GM11168 (cell line): ENCODE data around the gene SLCO3A1.
"Not testable (repeated sequence)": the region's sequence is repeated elsewhere in the genome, so short reads cannot be mapped to it uniquely, and the experiment has no call there.

ENCODE experiments used
- in situ Hi-C: fragments of 300-500 bp; cut with MboI; formaldehyde crosslinking; loops from one replicate; pipeline ENCODE4 v1.12.0; 2022; ENCODE audit warnings: low sequenced_read_pairs; ENCODE audit not compliant: unreplicated experiment

SLCO3A1 gene

DNA sequence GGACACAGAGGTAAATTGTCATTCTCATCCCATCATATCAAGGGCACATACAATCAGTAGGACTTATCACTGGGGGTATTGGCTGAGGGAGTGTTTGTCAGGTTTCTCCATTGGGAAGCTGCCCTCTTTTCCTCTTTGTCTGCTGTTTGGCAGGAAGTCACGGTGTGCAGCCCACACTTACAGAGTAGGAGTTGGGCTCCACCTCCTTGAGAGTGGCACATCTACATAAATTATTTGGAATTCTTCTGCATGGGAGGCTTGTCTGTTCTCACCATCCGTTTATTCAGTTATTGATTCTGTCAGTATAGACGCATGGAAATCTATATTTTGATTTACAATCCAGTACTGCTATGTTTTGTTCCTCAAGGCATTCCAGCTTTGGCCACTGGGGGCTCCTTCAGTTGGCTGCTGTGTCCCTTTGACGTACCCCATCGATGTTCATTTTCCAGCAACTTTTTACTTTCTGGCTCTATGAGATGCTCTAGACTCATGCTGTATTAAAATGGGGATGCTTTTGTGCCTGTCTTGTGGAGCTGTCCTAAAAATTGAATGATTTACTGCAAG lies 200.3 kb downstream of the SLCO3A1 start:
- in situ Hi-C loops: no loop called here

DNA sequence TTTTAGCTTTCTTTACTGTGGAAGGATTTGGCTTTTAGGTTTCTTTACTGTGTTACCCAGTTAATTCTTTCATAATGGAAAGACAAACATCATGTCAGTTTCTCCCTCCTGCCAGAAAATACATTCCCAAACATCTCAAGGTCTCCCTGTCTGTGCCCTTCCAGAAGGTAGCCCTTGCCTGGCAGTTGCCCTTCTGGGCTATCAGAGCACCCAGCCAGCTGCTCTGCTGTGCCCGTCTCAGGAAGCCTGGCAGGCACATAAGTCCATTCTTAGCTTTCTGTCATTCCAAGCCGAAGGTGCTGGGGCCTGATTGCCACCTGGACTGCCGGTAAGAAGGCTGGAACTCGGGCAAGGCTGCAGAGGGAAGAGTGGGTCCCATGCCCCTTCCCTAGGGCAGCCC lies 203.4 kb downstream of the SLCO3A1 start:
- in situ Hi-C loops: no loop called here

DNA sequence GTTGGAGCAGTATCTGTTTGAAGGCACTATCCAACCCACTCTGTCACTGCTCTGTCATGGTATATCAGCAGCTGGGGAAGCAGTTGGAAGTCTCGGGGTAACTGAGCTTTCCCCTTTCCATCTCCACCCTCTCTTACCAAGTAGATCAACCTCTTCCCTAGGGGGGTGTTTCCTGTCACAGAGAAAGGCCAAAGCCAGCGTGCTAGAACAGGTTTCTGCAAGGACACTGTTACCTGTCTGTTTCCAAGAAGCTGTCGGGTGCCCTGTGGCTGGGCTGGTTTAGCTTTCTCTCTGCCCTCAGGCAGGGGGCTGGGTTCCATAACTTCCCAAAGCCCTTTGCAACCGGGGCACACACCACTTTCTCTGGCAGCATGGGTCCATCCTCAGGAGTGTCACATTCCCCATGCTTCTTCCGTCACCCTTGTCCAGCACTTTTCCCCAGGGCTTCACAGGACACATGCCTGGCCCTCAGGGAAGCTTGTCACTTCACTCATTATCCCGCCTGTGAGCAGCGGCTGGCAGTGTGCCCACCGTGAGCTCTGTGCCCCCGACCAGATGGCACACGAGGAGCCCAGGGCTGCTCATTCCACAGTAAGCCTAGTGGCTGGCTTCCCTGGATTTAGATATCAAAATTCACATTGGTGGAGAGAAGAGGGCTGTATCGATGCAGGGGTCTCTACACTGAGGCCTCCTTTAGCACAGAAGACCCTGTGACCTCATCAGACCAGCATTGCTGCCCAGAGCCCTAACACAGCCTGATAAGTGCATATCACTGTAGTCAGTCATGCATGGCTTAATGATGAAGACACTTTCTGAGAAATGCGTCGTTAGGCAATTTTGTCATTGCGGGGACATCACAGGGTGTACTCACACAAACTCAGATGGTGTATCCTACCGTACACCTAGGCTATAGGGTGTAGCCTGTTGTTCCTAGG lies 205.8 kb downstream of the SLCO3A1 start:
- in situ Hi-C loops: no loop called here

DNA sequence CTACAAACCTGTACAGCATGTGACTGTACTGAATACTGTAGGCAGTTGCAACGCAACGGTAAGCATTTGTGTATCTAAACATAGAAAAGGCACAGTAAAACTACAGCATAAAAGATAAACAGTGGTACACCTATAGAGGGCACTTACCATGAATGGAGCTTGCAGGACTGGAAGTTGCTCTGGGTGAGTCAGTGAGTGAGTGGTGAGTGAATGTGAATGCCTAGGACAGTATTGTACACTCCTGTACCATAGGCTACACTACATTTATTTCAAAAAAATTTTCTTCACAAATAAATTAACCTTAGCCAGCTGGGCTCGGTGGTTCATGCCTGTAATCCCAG lies 206.4 kb downstream of the SLCO3A1 start:
- in situ Hi-C loops: not testable (repeated sequence)

DNA sequence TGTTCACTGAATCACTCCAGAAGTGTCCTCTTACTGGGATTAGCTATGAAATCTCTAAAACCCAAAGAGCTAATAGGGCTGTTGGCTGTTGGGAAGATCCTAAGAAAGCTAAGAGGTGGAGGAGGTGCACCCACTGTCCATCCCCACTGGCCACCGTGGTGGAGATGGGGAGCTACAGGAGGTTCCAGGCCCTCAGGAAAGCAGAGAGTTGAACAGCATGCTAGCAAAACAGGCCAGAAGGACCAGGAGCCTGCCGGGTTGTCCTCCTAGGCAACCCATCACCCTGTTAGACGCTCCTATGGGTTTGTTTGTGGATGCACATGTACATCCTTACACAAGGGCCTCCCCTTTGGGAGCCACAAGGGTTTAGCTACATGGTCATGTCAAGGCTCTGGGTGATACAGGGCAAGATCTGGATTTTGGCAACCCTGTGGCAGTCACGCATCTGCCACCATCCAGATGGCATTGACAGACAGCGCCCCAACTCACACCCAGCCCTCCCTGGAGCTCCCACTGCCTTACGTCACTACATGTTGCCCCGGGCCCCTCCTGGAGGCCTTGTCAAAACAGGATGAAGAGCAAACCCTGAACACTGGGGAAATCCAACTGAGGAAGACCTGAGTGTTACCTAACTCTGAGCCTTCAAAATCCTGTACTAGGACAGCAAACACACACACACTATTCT lies 208.1 kb downstream of the SLCO3A1 start:
- in situ Hi-C loops: no loop called here

DNA sequence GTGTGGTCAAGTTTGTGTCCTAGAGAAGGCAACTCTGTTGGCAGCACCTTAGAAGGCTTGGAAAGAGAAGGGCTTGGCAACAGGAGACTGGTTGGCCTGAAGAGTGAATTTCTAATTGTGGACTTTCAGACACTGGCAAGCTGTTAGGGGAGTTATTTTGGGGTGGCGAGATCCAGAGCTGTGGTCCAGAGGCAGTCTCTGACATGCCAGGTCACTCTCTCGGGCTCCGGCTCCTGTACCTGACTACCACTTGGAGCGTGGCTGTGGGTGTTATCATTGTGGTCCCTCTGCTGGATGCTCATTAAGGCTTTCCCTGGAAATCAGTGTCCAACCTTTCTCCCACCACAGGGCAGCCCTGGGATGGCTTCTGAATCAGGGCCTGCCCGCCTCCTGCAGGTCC lies 209.0 kb downstream of the SLCO3A1 start:
- in situ Hi-C loops: no loop called here

DNA sequence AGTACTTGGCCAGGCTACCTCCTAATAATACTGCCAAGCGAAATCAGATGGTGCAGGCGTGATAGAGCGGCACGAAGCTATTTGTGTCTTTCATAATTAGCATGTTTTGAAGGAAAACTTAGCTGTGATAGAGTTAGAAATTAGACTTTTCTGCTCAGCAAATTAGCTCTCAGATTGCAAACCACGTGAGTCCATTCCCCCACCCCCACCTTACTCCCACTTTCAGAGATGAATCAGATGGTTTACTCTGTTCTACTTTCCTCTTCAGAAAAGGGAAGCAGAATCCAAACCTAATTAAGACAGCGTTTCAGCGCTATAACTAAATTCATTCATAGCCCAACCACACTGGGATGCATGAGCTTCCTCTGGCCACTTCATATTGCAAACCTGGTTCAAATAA lies 214.6 kb downstream of the SLCO3A1 start:
- in situ Hi-C loops: no loop called here

DNA sequence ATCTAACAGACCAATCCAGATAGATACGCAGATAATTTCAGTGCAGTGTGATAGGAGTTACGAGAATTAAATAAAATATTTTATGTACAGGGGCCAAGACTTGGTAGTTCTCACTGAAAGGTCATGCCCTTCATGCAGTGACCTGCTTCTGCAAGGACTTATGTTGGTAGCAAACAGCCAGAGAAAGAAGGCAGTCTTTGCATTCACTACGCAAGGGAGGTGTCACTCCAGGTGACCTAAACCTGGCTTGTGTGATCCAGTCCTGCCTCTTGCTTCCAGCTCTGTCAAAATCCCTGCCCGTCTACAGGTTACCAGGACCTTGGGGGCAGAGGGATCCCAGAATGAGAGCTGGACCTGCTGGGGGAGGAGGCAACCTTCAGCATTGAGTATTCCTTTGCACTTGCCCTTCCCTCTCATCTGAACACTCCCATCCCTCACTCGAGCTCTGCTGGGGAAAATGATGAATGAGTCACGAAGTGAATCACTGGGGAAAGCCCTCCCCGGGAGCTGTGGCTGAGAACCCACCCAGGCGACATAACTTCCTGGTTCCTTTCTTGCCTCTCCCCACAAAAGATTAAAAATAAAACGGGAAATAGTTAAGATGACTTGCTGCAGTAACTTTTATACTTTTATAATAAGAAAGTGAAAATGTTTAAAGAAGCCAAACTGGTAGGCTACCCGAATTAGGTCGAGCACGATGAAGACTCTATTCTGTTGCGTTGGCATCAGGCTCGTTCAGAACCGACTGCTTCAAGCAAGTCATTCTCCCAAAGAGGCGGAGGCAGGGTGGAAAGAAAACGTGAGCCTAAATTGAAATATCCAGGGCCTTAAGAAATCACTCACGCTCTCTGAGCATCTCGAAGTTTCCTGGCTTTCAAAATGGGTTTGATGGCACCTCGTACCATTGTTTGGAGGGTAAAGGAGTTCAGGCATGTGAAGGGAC lies 216.1 kb downstream of the SLCO3A1 start:
- in situ Hi-C loops: no loop called here

DNA sequence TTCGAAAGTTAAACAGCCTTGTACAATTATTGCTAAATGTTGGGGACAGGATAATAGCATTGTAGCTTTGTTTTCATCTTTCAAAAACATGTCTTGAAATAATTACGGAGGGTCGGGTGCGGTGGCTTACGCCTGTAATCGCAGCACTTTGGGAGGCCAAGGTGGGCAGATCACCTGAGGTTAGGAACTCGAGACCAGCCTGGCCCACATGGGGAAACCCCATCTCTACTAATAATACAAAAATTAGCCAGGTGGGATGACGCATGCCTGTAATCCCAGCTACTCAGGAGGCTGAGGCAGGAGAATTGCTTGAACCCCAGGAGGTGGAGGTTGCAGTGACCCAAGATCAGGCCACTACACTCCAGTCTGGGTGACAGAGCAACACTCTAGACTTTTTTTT lies 216.7 kb downstream of the SLCO3A1 start:
- in situ Hi-C loops: not testable (repeated sequence)

DNA sequence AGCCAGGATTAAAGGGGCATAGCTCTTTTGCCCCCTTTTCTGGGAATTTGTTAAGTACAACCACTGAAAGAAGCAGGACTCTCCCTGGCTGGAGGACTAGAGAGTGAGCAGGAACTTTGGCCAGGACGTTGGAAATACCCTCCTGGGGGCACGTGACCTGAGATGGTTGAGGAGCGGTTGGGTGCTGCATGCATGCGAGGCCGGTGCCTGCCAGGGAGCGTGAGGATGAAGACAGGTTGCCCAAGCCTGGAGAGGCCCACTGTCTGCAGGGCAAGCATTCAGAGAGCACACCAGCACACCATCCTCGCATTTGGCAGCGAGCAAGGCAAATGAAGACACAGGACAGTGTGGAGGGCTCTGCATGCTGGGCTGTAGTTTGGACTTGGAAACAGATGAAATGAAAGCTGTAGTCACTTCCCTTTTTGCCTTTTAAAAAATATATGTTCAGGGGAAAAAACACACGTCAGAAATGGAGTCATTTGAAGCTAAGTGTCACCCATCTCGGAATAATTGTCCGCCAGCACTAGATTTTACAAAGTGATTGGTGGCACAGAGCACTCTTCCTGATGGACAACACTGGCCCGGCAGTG lies 217.6 kb downstream of the SLCO3A1 start:
- in situ Hi-C loops: no loop called here

DNA sequence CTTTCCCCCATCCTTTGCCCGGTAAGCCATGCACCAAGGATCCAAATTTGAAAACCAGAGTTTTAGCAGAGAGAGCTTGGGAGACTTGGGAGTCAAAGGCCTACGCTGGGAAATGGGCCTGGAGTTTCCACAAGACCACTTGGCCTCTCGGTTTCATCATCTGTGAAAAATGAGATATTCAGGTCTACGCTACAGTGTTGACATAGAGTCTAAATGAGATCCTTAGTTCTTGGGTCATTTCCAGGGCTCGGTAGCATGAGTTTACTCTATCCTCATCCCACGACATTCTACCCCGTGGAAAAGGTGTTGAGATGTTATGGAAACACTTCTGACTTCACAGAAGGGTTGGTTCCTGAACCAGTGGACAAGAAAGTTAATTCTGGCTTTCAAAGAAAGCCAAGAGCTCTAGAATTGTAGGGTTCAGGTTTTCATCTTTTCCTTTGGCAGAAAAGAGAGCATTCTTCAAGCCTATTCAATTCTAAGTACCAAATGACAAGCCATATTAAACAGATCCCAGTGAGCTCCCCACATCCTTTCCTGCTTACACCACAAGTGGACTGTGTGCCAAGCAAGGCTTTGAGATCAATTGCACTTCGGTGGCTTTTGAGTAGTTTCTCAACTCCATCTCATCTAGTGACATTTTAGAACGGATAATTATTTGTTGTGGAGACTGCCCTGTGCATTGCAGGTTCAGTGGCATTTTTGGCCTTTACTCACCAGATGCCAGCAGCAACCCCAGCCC lies 219.7 kb downstream of the SLCO3A1 start:
- in situ Hi-C loops: no loop called here

DNA sequence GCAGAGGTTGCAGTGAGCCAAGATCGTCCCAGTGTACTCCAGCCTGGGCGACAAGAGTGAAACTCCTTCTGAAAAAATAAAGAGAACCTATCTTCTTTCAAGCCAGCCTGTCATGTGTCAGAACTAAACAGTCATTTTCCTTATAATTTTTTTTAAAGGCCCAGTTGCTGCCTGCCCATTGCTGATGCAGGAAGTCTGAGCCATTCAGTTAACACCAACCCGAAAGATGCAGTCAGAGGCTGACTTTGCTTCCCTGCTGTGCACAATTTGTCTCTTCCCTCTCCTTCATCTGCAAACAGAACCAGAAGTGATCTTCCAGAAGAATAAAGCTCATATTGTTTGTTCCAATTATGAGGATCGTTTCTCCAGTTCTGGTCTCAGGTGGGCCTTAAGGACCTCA lies 220.6 kb downstream of the SLCO3A1 start:
- in situ Hi-C loops: no loop called here

DNA sequence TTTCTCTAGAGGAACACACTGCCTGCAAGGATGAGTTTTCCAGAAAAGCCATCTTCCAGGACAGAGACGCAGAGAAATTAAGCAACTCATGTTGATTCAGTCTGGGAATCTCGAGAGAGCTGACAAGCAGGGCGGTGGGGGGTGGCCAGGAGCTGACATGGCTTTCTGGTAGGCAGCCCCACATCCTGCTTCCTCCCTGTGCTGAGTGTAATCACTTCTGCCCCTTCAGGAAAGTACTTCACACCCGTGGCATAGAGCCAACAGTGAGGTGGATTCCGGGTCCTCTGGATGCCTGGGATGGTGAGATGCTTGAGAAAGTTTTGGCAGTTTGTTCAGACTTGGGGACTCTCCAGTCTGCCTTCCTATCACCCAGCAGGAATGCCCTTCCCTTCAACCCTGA lies 221.1 kb downstream of the SLCO3A1 start:
- in situ Hi-C loops: loop anchor here (25.0 kb wide), 1 partner anchor 638 kb away; no protein-coding TSS in a partner anchor

DNA sequence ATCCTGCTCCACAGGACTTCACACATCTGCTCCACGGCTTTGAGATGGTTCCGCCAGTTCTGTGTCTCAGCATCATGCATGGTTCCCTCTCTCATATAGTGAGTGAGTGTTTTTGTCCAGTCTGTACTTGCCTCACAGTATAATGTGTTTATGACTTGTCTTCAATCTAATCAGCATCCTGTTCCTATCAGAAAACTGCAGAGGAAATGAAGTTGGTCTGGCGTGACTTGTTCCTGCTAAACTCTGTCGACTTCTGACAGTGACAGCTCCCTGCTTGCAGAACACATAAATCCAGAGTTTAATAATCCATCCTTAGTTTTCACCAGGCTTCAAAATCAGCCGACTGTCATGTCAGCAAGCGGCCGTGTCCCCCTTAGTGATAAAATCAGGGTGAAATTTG lies 222.3 kb downstream of the SLCO3A1 start:
- in situ Hi-C loops: loop anchor here (25.0 kb wide), 1 partner anchor 637 kb away; no protein-coding TSS in a partner anchor

DNA sequence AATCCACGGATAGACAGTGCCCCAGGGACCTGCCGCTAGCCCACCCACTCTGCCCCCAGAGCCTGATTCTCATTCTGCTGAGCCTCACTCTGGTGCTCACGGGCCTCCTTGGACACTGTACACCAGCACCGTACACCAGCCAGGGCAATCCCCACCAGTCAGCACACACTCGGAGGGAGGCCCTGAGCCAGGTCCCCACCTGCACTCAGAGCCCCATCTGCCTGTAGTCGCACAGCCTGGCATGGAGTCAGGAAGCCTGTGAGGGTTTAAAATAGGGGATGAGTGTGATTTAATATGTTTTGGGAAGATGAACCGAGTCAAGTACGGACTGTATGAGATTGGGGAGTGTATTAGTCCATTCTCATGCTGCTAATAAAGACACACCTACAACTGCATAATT lies 223.0 kb downstream of the SLCO3A1 start:
- in situ Hi-C loops: loop anchor here (25.0 kb wide), 1 partner anchor 636 kb away; no protein-coding TSS in a partner anchor

DNA sequence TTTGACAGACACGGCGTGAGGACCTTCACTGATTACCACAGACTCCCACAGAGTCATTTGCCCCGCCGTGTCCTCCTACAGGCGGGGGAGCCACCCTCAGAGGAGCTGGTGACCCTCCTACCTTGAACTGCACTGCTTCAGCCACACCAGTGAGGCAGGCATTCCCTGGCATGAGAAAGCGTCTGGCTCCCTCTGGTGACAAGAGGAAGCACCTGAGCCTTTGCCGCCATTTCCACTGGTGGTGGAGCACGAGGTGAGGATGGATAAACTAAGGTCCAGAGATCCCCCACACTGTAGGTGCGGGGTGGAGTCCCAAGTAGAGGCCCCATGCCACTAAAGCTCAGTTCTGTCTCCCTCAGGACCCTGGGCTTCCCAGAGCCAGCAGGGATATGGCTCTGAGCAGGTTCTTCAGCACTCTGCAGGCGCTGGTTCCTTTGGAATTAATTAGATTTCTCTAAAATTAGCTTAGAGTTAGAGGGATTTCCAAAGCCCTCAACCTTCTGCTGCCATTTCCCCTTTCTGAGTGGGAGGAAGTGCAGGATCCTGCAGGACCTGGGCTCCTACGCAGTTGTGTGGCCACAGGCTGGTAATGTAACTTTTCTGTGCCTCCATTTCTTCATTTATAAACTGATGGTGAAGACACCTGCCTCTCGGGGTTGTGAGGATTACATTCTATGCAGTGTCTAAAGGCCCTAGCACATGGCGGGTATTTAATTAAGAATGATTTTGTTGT lies 224.0 kb downstream of the SLCO3A1 start:
- in situ Hi-C loops: loop anchor here (25.0 kb wide), 1 partner anchor 635 kb away; no protein-coding TSS in a partner anchor

DNA sequence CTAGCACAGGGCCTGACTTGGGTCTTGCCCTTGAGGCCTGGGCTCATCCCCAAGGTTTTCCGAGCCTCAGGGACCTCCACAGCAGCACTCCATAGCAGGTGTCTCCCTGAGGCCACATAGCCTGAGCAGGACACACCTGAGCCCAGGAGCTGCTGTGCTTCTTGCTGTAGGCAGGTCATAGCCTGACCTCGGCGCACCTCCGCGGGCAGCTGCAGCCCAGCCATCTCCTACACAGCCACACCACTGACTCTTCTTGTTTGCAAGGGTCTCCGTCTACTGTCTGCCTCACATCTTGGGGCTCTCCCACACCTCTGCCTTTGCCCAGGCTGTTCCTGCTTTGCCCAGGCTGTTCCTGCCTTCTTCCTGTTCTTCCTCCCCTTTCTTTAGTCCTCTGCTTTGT lies 224.8 kb downstream of the SLCO3A1 start:
- in situ Hi-C loops: loop anchor here (25.0 kb wide), 1 partner anchor 634 kb away; no protein-coding TSS in a partner anchor

DNA sequence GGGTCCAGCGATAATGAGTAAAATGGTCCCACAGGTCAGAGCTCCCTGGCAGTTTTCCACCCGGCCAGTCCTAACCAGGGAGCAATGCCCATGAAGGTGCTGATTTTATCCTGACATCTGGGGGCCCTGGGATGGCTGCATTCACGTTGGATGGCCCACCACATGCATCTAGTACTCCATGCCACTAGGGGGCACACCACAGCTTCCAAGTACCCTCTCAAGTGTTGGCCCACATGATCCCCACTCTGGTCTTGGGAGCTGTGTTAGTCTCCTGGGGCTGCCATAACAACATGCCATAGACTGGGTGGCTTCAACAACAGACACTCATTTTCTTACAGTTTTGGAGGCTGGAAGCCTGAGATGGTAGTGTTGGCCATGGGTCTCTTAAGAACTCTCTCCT lies 225.5 kb downstream of the SLCO3A1 start:
- in situ Hi-C loops: loop anchor here (25.0 kb wide), 1 partner anchor 633 kb away; no protein-coding TSS in a partner anchor
